GM23338 (cell line): ENCODE results near the gene KCNQ5. TPM values are rescaled to one million over a fixed set of nuclear protein-coding genes. Genes with fewer than 3 reads are reported as not detected.

ENCODE experiments used
- ATAC-seq: fragments of 200-7000 bp; cut with Tn5 transposase; 3 replicates; pipeline ENCODE4 v1.9.1; 2020
- DNase-seq: peaks from one replicate; pipeline ENCODE4 v3.0.0-alpha.2; 2015; ENCODE audit warnings: low spot score
- H2AFZ ChIP-seq: fragments of 200-600 bp; sonication (generic); 2 replicates; pipeline ENCODE4 v1.8.0; 2016; ENCODE audit warnings: antibody characterized with exemption, mild to moderate bottlenecking, moderate library complexity
- H3F3A ChIP-seq: fragments of 200-600 bp; sonication (generic); replicated peaks from 2 replicates; pipeline ENCODE4 v1.8.0; 2017; ENCODE audit warnings: antibody characterized with exemption, mixed run types, low read depth
- H3K27ac ChIP-seq: fragments of 200-600 bp; sonication (generic); 2 replicates; pipeline ENCODE4 v1.6.1; 2016; ENCODE audit warnings: low read depth
- H3K27me3 ChIP-seq: fragments of 200-600 bp; sonication (generic); 2 replicates; pipeline ENCODE4 v1.8.0; 2016; ENCODE audit warnings: mild to moderate bottlenecking, mixed run types, moderate library complexity; ENCODE audit not compliant: insufficient read depth
- H3K36me3 ChIP-seq: fragments of 200-600 bp; sonication (generic); 2 replicates; pipeline ENCODE4 v1.8.0; 2016; ENCODE audit warnings: mild to moderate bottlenecking; ENCODE audit not compliant: insufficient read depth
- H3K4me1 ChIP-seq: fragments of 200-600 bp; sonication (generic); 2 replicates; pipeline ENCODE4 v1.8.0; 2016; ENCODE audit warnings: mild to moderate bottlenecking, moderate library complexity; ENCODE audit not compliant: insufficient read depth
- H3K4me2 ChIP-seq: fragments of 200-600 bp; sonication (generic); 2 replicates; pipeline ENCODE4 v1.7.1; 2017; ENCODE audit warnings: mixed run types
- H3K4me3 ChIP-seq: fragments of 200-600 bp; sonication (generic); 2 replicates; pipeline ENCODE4 v1.6.1; 2016; ENCODE audit warnings: mixed run types
- H3K79me2 ChIP-seq: fragments of 200-600 bp; sonication (generic); replicated peaks from 2 replicates; pipeline ENCODE4 v1.8.0; 2017; ENCODE audit warnings: mild to moderate bottlenecking; ENCODE audit not compliant: insufficient read depth
- H3K9me2 ChIP-seq: fragments of 200-600 bp; sonication (generic); 2 replicates; pipeline ENCODE4 v1.8.0; 2017; ENCODE audit not compliant: insufficient read depth
- H4K20me1 ChIP-seq: fragments of 200-600 bp; sonication (generic); replicated peaks from 2 replicates; pipeline ENCODE4 v1.8.0; 2017; ENCODE audit warnings: mild to moderate bottlenecking; ENCODE audit not compliant: insufficient read depth
- H3K27ac Mint-ChIP-seq: 2 replicates; pipeline ENCODE4 v1.8.0; 2020; ENCODE audit warnings: inconsistent platforms, mild to moderate bottlenecking, moderate library complexity, mixed read lengths
- H3K27me3 Mint-ChIP-seq: 3 replicates; pipeline ENCODE4 v1.8.0; 2022; ENCODE audit warnings: low read depth, mild to moderate bottlenecking, moderate library complexity, mixed read lengths, inconsistent platforms; ENCODE audit not compliant: insufficient read depth, poor library complexity
- H3K36me3 Mint-ChIP-seq: 3 replicates; pipeline ENCODE4 v1.8.0; 2021; ENCODE audit warnings: low read depth, mild to moderate bottlenecking, inconsistent platforms, moderate library complexity, mixed read lengths
- H3K4me1 Mint-ChIP-seq: 3 replicates; pipeline ENCODE4 v1.8.0; 2020; ENCODE audit warnings: mild to moderate bottlenecking, inconsistent platforms, mixed read lengths
- H3K4me3 Mint-ChIP-seq: 3 replicates; pipeline ENCODE4 v1.8.0; 2021; ENCODE audit warnings: moderate library complexity, mild to moderate bottlenecking, inconsistent platforms, mixed read lengths
- H3K9me3 Mint-ChIP-seq: 3 replicates; pipeline ENCODE4 v1.8.0; 2020; ENCODE audit warnings: moderate library complexity, mild to moderate bottlenecking, inconsistent platforms, mixed read lengths
- CREB1 ChIP-seq: fragments of 250-450 bp; sonication (Bioruptor Pico); IDR thresholded peaks from 2 replicates; pipeline ENCODE4 v1.5.0; 2020; ENCODE audit warnings: low read depth, mild to moderate bottlenecking, moderate library complexity
- CTCF ChIP-seq, 2 experiments: fragments of 200-600 bp in 1 of 2; sonication (generic) in 1 of 2; conservative IDR thresholded peaks; 2 replicates each; pipeline versions ENCODE4 v1.5.1 to v1.6.1; 2016 to 2017; ENCODE audit warnings: antibody characterized with exemption in 2 of 2, low read depth in 2 of 2, mild to moderate bottlenecking in 2 of 2, moderate library complexity in 1 of 2
- ETS1 ChIP-seq: IDR thresholded peaks from 2 replicates; pipeline ENCODE4 v1.6.1; 2016; ENCODE audit warnings: antibody characterized with exemption
- EZH2 ChIP-seq: fragments of 200-600 bp; sonication (generic); IDR thresholded peaks from one replicate; pipeline ENCODE4 v1.8.0; 2017; ENCODE audit warnings: antibody characterized with exemption, mild to moderate bottlenecking, low read depth; ENCODE audit not compliant: unreplicated experiment
- EZH2phosphoT487 ChIP-seq: fragments of 200-600 bp; sonication (generic); IDR thresholded peaks from one replicate; pipeline ENCODE4 v1.8.1; 2018; ENCODE audit warnings: antibody characterized with exemption; ENCODE audit not compliant: unreplicated experiment
- JUNB ChIP-seq: IDR thresholded peaks from one replicate; pipeline ENCODE4 v1.6.1; 2016; ENCODE audit warnings: antibody characterized with exemption; ENCODE audit not compliant: unreplicated experiment
- NANOG ChIP-seq: IDR thresholded peaks from 2 replicates; pipeline ENCODE4 v1.6.1; 2016; ENCODE audit warnings: antibody characterized with exemption, borderline replicate concordance
- POLR2AphosphoS5 ChIP-seq: IDR thresholded peaks from 2 replicates; pipeline ENCODE4 v1.6.1; 2016; ENCODE audit warnings: antibody characterized with exemption, low read depth
- REST ChIP-seq: IDR thresholded peaks from one replicate; pipeline ENCODE4 v1.6.1; 2018; ENCODE audit warnings: antibody characterized with exemption; ENCODE audit not compliant: unreplicated experiment
- STAT1 ChIP-seq: IDR thresholded peaks from one replicate; pipeline ENCODE4 v1.6.1; 2016; ENCODE audit warnings: antibody characterized with exemption; ENCODE audit not compliant: unreplicated experiment
- ZNF114 ChIP-seq: fragments of 250-450 bp; sonication (Bioruptor Pico); IDR thresholded peaks from 2 replicates; pipeline ENCODE4 v1.5.0; 2020; ENCODE audit warnings: mild to moderate bottlenecking, moderate library complexity
- ZNF331 ChIP-seq: fragments of 250-450 bp; sonication (Bioruptor Pico); IDR thresholded peaks from 2 replicates; pipeline ENCODE4 v1.5.0; 2020; ENCODE audit warnings: low read depth, mild to moderate bottlenecking, moderate library complexity
- ZNF462 ChIP-seq: fragments of 250-450 bp; sonication (Bioruptor Pico); IDR thresholded peaks from 2 replicates; pipeline ENCODE4 v1.5.0; 2020; ENCODE audit warnings: mild to moderate bottlenecking, moderate library complexity
- polyA plus RNA-seq: library from polyadenylated mRNA; unstranded; fragments of >200 nt; fragmentation: Nextera tagmentation; extraction: Ambion mirVana; gene quantifications from 2 replicates; pipeline ENCODE4 v1.2.1, GENCODE V29; 2016
- total RNA-seq: library from RNA; depleted of rRNA; stranded (reverse); fragments of >200 nt; shearing (Covaris generic); gene quantifications from 2 replicates; pipeline ENCODE4 v1.2.3, GENCODE V29; 2014

Gene KCNQ5
- total and polyA plus RNA-seq, 2 experiments from 2014 or later: 0.68 to 0.87 TPM

GRCh38 chr6:72740135-72740534, 118.3 kb downstream of the KCNQ5 start:
- ATAC-seq: no peak
- no peak for DNase-seq
- no peaks in the 10 kb centered on the region for H3K27me3 ChIP-seq
- H3K4me1 ChIP-seq: no peaks in the 10 kb centered on the region
- no peaks in the 10 kb centered on the region for H3K27me3 Mint-ChIP-seq
- no peak overlapping the region for H2AFZ ChIP-seq
- TF ChIP-seq REST: no peak
- TF ChIP-seq CTCF (conservative IDR thresholded peaks at IDR 0.05; ENCODE audit: low read depth in 2 of 2): no peak
- no peak for TF ChIP-seq JUNB
- TF ChIP-seq EZH2: no peak
- TF ChIP-seq CREB1: no peak
- no peak for TF ChIP-seq POLR2AphosphoS5
- TF ChIP-seq EZH2phosphoT487: no peak
- no peak for TF ChIP-seq ETS1
- no peak for TF ChIP-seq ZNF114 (CRISPR knock-in tag)
- TF ChIP-seq STAT1: no peak
- no peak for TF ChIP-seq ZNF462 (CRISPR knock-in tag)
- no peak for TF ChIP-seq ZNF331 (CRISPR knock-in tag)
- TF ChIP-seq NANOG: no peak
- H3K36me3 ChIP-seq: no peaks in the 10 kb centered on the region
- H3K9me3 Mint-ChIP-seq: no peaks in the 10 kb centered on the region
- H3K4me3 ChIP-seq: no peak overlapping the region
- H3F3A ChIP-seq: no peaks in the 10 kb centered on the region
- no peaks in the 10 kb centered on the region for H3K36me3 Mint-ChIP-seq
- H3K4me3 Mint-ChIP-seq: no peak overlapping the region
- H3K4me1 Mint-ChIP-seq: peaks cover 14% of the 10 kb centered on the region; the same call in 2 of the 3 replicates
- H3K27ac Mint-ChIP-seq: no peak overlapping the region
- no peaks in the 10 kb centered on the region for H4K20me1 ChIP-seq
- H3K27ac ChIP-seq: no peak overlapping the region
- no peak overlapping the region for H3K4me2 ChIP-seq
- no peaks in the 10 kb centered on the region for H3K9me2 ChIP-seq
- no peaks in the 10 kb centered on the region for H3K79me2 ChIP-seq
